Stimulated activated CD4-positive, alpha-beta T cell treated with anti-CD3 and anti-CD28 coated beads, Interleukin-12 subunit alpha, Interleukin-12 subunit beta, amount 100 ng/mL, for 4 hours (primary cell): Measurements from ENCODE around the gene IHH.

Source experiments
- DNase-seq: peaks from one replicate; pipeline ENCODE4 v3.0.0-alpha.2; 2020

Gene IHH

GRCh38 chr2:219018286-219018685 is 42.4 kb downstream of the IHH start:
- DNase-seq: no peak

GRCh38 chr2:219017201-219017931 is 43.4 kb downstream of the IHH start:
- no peak for DNase-seq

GRCh38 chr2:219016721-219017120 is 44.0 kb downstream of the IHH start:
- DNase-seq: no peak

GRCh38 chr2:219010873-219011272 is 49.8 kb downstream of the IHH start:
- no peak for DNase-seq

GRCh38 chr2:219010162-219010756 is 50.5 kb downstream of the IHH start:
- DNase-seq: peak; percentile 12

- DNase-seq: no peak
Observed at GRCh38 chr2:219009294-219009693, 51.4 kb downstream of the IHH start.
